Activated T-helper 1 cell treated with anti-CD3 and anti-CD28 coated beads, Interleukin-12 subunit alpha, Interleukin-12 subunit beta, Interleukin-2, Interleukin-4 antibody, amounts not matched to agents 30 ng/mL and 10 ng/mL and 1 ng/mL, durations not matched to agents 14 hours and 24 hours and 36 hours (primary cell): ENCODE measurements around the gene PNPLA2. TPM values are rescaled to one million over a fixed set of nuclear protein-coding genes. Genes with fewer than 3 reads are reported as not detected.

ENCODE experiments used
- DNase-seq: peaks from one replicate; pipeline ENCODE4 v3.0.0; 2021; ENCODE audit warnings: low spot score
- H3K27ac Mint-ChIP-seq: one replicate; pipeline ENCODE4 v1.8.0; 2021; ENCODE audit warnings: mild to moderate bottlenecking, mixed read lengths
- H3K27me3 Mint-ChIP-seq: one replicate; pipeline ENCODE4 v1.8.0; 2022; ENCODE audit warnings: mild to moderate bottlenecking, moderate library complexity, mixed read lengths; ENCODE audit not compliant: insufficient read depth
- H3K36me3 Mint-ChIP-seq: one replicate; pipeline ENCODE4 v1.8.0; 2021; ENCODE audit warnings: low read depth, mixed read lengths
- H3K4me1 Mint-ChIP-seq: one replicate; pipeline ENCODE4 v1.8.0; 2021; ENCODE audit warnings: low read depth, mixed read lengths
- H3K4me3 Mint-ChIP-seq: one replicate; pipeline ENCODE4 v1.8.0; 2021; ENCODE audit warnings: mild to moderate bottlenecking, moderate library complexity, mixed read lengths
- H3K9me3 Mint-ChIP-seq: one replicate; pipeline ENCODE4 v1.8.0; 2021; ENCODE audit warnings: mixed read lengths
- intact Hi-C: fragments of 100-400 bp; cut with micrococcal nuclease; formaldehyde crosslinking; loops from one replicate; pipeline ENCODE4 v1.15.1; 2024
- total RNA-seq: library from RNA; stranded (reverse); gene quantifications from 2 replicates; pipeline ENCODE4 v1.2.3, GENCODE V29; 2022

PNPLA2 gene
- total RNA-seq, 1 donor from 2014 or later, result 63.3 TPM

- no peak overlapping the region for H3K4me3 Mint-ChIP-seq
- intact Hi-C loops, result no loop called here
- no peak for DNase-seq
- H3K9me3 Mint-ChIP-seq, result no peaks in the 10 kb centered on the region
- no peaks in the 10 kb centered on the region for H3K27me3 Mint-ChIP-seq
- H3K27ac Mint-ChIP-seq, result no peak overlapping the region
- no peaks in the 10 kb centered on the region for H3K36me3 Mint-ChIP-seq
- H3K4me1 Mint-ChIP-seq, result no peaks in the 10 kb centered on the region
Measured at GRCh38 chr11:863910-864827, 45.5 kb downstream of the PNPLA2 start.

- intact Hi-C loops, result no loop called here
- H3K27me3 Mint-ChIP-seq, result no peaks in the 10 kb centered on the region
- H3K9me3 Mint-ChIP-seq, result no peaks in the 10 kb centered on the region
- H3K4me1 Mint-ChIP-seq, result no peaks in the 10 kb centered on the region
- no peak overlapping the region for H3K27ac Mint-ChIP-seq
- H3K36me3 Mint-ChIP-seq, result no peaks in the 10 kb centered on the region
- DNase-seq, result no peak
- no peak overlapping the region for H3K4me3 Mint-ChIP-seq
Measured at GRCh38 chr11:864898-865297, 46.2 kb downstream of the PNPLA2 start.

GRCh38 chr11:865462-866430, 47.0 kb downstream of the PNPLA2 start:
- no peak overlapping the region for H3K27ac Mint-ChIP-seq
- DNase-seq, result no peak
- intact Hi-C loops, result no loop called here
- no peaks in the 10 kb centered on the region for H3K4me1 Mint-ChIP-seq
- H3K4me3 Mint-ChIP-seq, result no peak overlapping the region
- no peaks in the 10 kb centered on the region for H3K9me3 Mint-ChIP-seq
- no peaks in the 10 kb centered on the region for H3K36me3 Mint-ChIP-seq
- no peaks in the 10 kb centered on the region for H3K27me3 Mint-ChIP-seq

GRCh38 chr11:866481-866880, 47.8 kb downstream of the PNPLA2 start:
- Mint-ChIP-seq H3K9me3 (no peaks in the 10 kb centered on the region), H3K27me3 (no peaks in the 10 kb centered on the region), H3K4me1 (no peaks in the 10 kb centered on the region), H3K4me3 (no peak overlapping the region), H3K27ac (no peak overlapping the region), H3K36me3 (no peaks in the 10 kb centered on the region)
- no peak for DNase-seq
- intact Hi-C loops, result no loop called here

GRCh38 chr11:867856-868358, 49.2 kb downstream of the PNPLA2 start:
- H3K4me1 Mint-ChIP-seq, result no peaks in the 10 kb centered on the region
- intact Hi-C loops, result no loop called here
- no peak overlapping the region for H3K27ac Mint-ChIP-seq
- no peak overlapping the region for H3K4me3 Mint-ChIP-seq
- H3K27me3 Mint-ChIP-seq, result no peaks in the 10 kb centered on the region
- H3K36me3 Mint-ChIP-seq, result no peaks in the 10 kb centered on the region
- H3K9me3 Mint-ChIP-seq, result no peaks in the 10 kb centered on the region
- no peak for DNase-seq

GRCh38 chr11:868394-868793, 49.7 kb downstream of the PNPLA2 start:
- Mint-ChIP-seq H3K4me3 (no peak overlapping the region), H3K36me3 (no peaks in the 10 kb centered on the region), H3K9me3 (no peaks in the 10 kb centered on the region), H3K4me1 (no peaks in the 10 kb centered on the region), H3K27ac (no peak overlapping the region), H3K27me3 (no peaks in the 10 kb centered on the region)
- intact Hi-C loops, result no loop called here
- no peak for DNase-seq

- Mint-ChIP-seq H3K9me3 (no peaks in the 10 kb centered on the region), H3K36me3 (peaks cover 2% of the 10 kb centered on the region), H3K27ac (no peak overlapping the region), H3K27me3 (no peaks in the 10 kb centered on the region), H3K4me1 (no peaks in the 10 kb centered on the region), H3K4me3 (no peak overlapping the region)
- no peak for DNase-seq
- intact Hi-C loops, result no loop called here
Measured at GRCh38 chr11:868802-869201, 50.1 kb downstream of the PNPLA2 start.

- intact Hi-C loops, result no loop called here
- H3K4me1 Mint-ChIP-seq, result no peaks in the 10 kb centered on the region
- no peak overlapping the region for H3K27ac Mint-ChIP-seq
- no peaks in the 10 kb centered on the region for H3K27me3 Mint-ChIP-seq
- no peak for DNase-seq
- no peak overlapping the region for H3K4me3 Mint-ChIP-seq
- H3K36me3 Mint-ChIP-seq, result peaks cover 2% of the 10 kb centered on the region
- no peaks in the 10 kb centered on the region for H3K9me3 Mint-ChIP-seq
Measured at GRCh38 chr11:869399-870126, 50.8 kb downstream of the PNPLA2 start.

GRCh38 chr11:870127-870413, 51.4 kb downstream of the PNPLA2 start:
- Mint-ChIP-seq H3K27me3 (no peaks in the 10 kb centered on the region), H3K27ac (no peak overlapping the region), H3K36me3 (peaks cover 2% of the 10 kb centered on the region), H3K4me1 (no peaks in the 10 kb centered on the region), H3K4me3 (no peak overlapping the region), H3K9me3 (no peaks in the 10 kb centered on the region)
- DNase-seq, result no peak
- intact Hi-C loops, result no loop called here

- H3K27me3 Mint-ChIP-seq, result no peaks in the 10 kb centered on the region
- no peak for DNase-seq
- H3K27ac Mint-ChIP-seq, result no peak overlapping the region
- intact Hi-C loops, result no loop called here
- H3K36me3 Mint-ChIP-seq, result peaks cover 2% of the 10 kb centered on the region
- no peaks in the 10 kb centered on the region for H3K9me3 Mint-ChIP-seq
- H3K4me3 Mint-ChIP-seq, result no peak overlapping the region
- no peaks in the 10 kb centered on the region for H3K4me1 Mint-ChIP-seq
Measured at GRCh38 chr11:870418-870817, 51.7 kb downstream of the PNPLA2 start.

GRCh38 chr11:871472-871871, 52.8 kb downstream of the PNPLA2 start:
- DNase-seq, result no peak
- intact Hi-C loops, result no loop called here
- H3K9me3 Mint-ChIP-seq, result no peaks in the 10 kb centered on the region
- no peaks in the 10 kb centered on the region for H3K4me1 Mint-ChIP-seq
- H3K36me3 Mint-ChIP-seq, result peaks cover 2% of the 10 kb centered on the region
- no peaks in the 10 kb centered on the region for H3K27me3 Mint-ChIP-seq
- no peak overlapping the region for H3K4me3 Mint-ChIP-seq
- H3K27ac Mint-ChIP-seq, result no peak overlapping the region

GRCh38 chr11:872799-873198, 54.1 kb downstream of the PNPLA2 start:
- Mint-ChIP-seq H3K4me3 (no peak overlapping the region), H3K36me3 (peaks cover 2% of the 10 kb centered on the region), H3K4me1 (no peaks in the 10 kb centered on the region), H3K27ac (no peak overlapping the region), H3K27me3 (no peaks in the 10 kb centered on the region), H3K9me3 (no peaks in the 10 kb centered on the region)
- intact Hi-C loops, result no loop called here
- DNase-seq, result no peak
